ENCODE results near the gene MED29. TPM values are rescaled to one million over a fixed set of nuclear protein-coding genes. Genes with fewer than 3 reads are reported as not detected.

MED29 gene
- total RNA-seq, 1 experiment from 2014 or later, result 739 TPM

- no peaks in the 10 kb centered on the region for H3K27me3 ChIP-seq (ENCODE audit: control insufficient read depth, insufficient read depth, low read length)
- H3K4me1 ChIP-seq (ENCODE audit: control insufficient read depth, insufficient read depth, low read length), result peaks cover 58% of the 10 kb centered on the region
- POLR2A ChIA-PET, result interaction anchor here (0.5 to 2.3 kb wide), 19 partner anchors 8 to 381 kb away, joined by 3 to 41 read pairs (median 8); partner anchors contain the start of genes MED29, PAF1, RPS16 and SUPT5H
- peaks cover 18% of the 10 kb centered on the region for H3K36me3 ChIP-seq (ENCODE audit: control insufficient read depth, insufficient read depth, low read length)
- in situ Hi-C loops (cut with HindIII; ENCODE audit: low pct_unique_long_range_greater_than_20kb, low sequenced_read_pairs) (no loop called here), intact Hi-C loops (cut with micrococcal nuclease; ENCODE audit: unreplicated experiment) (loop anchor here (1.0 to 10.0 kb wide), 4 partner anchors 14 to 436 kb away; partner anchors contain the start of gene FBXO17)
- no peak for ATAC-seq
- H3K9me3 ChIP-seq (ENCODE audit: control insufficient read depth, insufficient read depth, low read depth, low read length), result no peaks in the 10 kb centered on the region
- BruUV-seq (replicated peaks), result no TSS peak
- peak overlapping the region; percentile 42 to 55 for H3K4me3 ChIP-seq (ENCODE audit: low read depth in 2 of 2, low read length in 2 of 2)
- CTCF ChIA-PET, result interaction anchor here (0.6 to 6.8 kb wide), 27 partner anchors 8 to 804 kb away, joined by 3 to 280 read pairs (median 4); partner anchors contain the start of genes EID2B, MED29, PAF1 and RPS16
- TF ChIP-seq POLR2AphosphoS5 (IDR thresholded peaks at IDR 0.05; ENCODE audit: low read depth, low read length) (no peak), CTCF (IDR thresholded peaks at IDR 0.05) (no peak), SIN3A (IDR thresholded peaks at IDR 0.05; ENCODE audit: borderline replicate concordance, insufficient read depth, low read depth, low read length) (no peak), TCF7L2 (IDR thresholded peaks at IDR 0.05; ENCODE audit: low read depth, low read length) (no peak), REST (IDR thresholded peaks at IDR 0.05; ENCODE audit: insufficient read depth in 1 of 2, low read depth in 2 of 2, low read length in 1 of 2) (no peak)
- DNase-seq (ENCODE audit: low read depth, low spot score), result no peak
- H3K27ac ChIP-seq (ENCODE audit: low read length), result peak overlapping the region; percentile 92
These were observed 20.1 kb downstream of the MED29 start for GRCh38 chr19:39411081-39411831.

GRCh38 chr19:39411832-39412099, 20.6 kb downstream of the MED29 start:
- H3K36me3 ChIP-seq (ENCODE audit: control insufficient read depth, insufficient read depth, low read length), result peaks cover 23% of the 10 kb centered on the region
- ChIA-PET POLR2A (interaction anchor here (0.5 to 2.3 kb wide), 19 partner anchors 8 to 381 kb away, joined by 3 to 41 read pairs (median 8); partner anchors contain the start of genes MED29, PAF1, RPS16 and SUPT5H), CTCF (interaction anchor here (0.6 to 6.8 kb wide), 28 partner anchors 8 to 803 kb away, joined by 3 to 280 read pairs (median 4); partner anchors contain the start of genes EID2B, GMFG, MED29 and PAF1)
- in situ Hi-C loops (cut with HindIII; ENCODE audit: low pct_unique_long_range_greater_than_20kb, low sequenced_read_pairs), result no loop called here
- intact Hi-C loops (cut with micrococcal nuclease; ENCODE audit: unreplicated experiment), result loop anchor here (1.0 to 10.0 kb wide), 8 partner anchors 14 to 437 kb away; partner anchors contain the start of genes FBXO17, MED29, PAF1 and SAMD4B
- DNase-seq (ENCODE audit: low read depth, low spot score) (no peak), ATAC-seq (peak; percentile 46)
- H3K9me3 ChIP-seq (ENCODE audit: control insufficient read depth, insufficient read depth, low read depth, low read length), result no peaks in the 10 kb centered on the region
- TSS peak; percentile 48 for BruUV-seq (replicated peaks)
- H3K27ac ChIP-seq (ENCODE audit: low read length), result peak overlapping the region; percentile 92
- peak overlapping the region; percentile 42 to 55 for H3K4me3 ChIP-seq (ENCODE audit: low read depth in 2 of 2, low read length in 2 of 2)
- peaks cover 58% of the 10 kb centered on the region for H3K4me1 ChIP-seq (ENCODE audit: control insufficient read depth, insufficient read depth, low read length)
- no peaks in the 10 kb centered on the region for H3K27me3 ChIP-seq (ENCODE audit: control insufficient read depth, insufficient read depth, low read length)
- TF ChIP-seq POLR2AphosphoS5 (IDR thresholded peaks at IDR 0.05; ENCODE audit: low read depth, low read length), result no peak
- TF ChIP-seq REST (IDR thresholded peaks at IDR 0.05; ENCODE audit: insufficient read depth in 1 of 2, low read depth in 2 of 2, low read length in 1 of 2), result no peak
- no peak for TF ChIP-seq SIN3A (IDR thresholded peaks at IDR 0.05; ENCODE audit: borderline replicate concordance, insufficient read depth, low read depth, low read length)
- TF ChIP-seq TCF7L2 (IDR thresholded peaks at IDR 0.05; ENCODE audit: low read depth, low read length), result no peak
- TF ChIP-seq CTCF (IDR thresholded peaks at IDR 0.05), result no peak
